GM19240 (cell line): ENCODE results near the gene TBC1D16.
A peak's percentile ranks its signal among the peaks of the same experiment; 100 is the strongest.

Experiments
- DNase-seq: peaks from one replicate; pipeline ENCODE4 v3.0.0; 2011; ENCODE audit warnings: low spot score; ENCODE audit not compliant: insufficient read length

The TBC1D16 gene

DNA sequence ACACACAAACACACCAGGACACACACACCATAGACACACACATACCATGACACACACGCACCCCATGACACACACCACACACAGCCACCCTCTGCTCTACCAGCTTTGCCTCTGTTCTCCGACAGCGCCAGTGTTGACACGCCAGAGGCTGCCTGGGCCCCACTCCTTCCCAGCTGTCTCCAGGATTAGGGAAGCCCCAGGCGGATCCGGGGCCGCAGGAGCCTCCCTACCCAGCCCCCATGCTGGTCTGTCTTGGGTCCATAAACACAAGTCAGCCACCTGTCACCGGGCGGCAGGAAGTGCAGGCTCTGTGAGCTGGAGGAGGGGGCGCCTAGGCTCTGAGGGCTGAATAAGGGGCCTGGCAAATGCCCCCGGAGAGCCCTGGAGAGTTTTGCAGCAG, 10.5 kb downstream of the TBC1D16 start:
- DNase-seq: no peak

DNA sequence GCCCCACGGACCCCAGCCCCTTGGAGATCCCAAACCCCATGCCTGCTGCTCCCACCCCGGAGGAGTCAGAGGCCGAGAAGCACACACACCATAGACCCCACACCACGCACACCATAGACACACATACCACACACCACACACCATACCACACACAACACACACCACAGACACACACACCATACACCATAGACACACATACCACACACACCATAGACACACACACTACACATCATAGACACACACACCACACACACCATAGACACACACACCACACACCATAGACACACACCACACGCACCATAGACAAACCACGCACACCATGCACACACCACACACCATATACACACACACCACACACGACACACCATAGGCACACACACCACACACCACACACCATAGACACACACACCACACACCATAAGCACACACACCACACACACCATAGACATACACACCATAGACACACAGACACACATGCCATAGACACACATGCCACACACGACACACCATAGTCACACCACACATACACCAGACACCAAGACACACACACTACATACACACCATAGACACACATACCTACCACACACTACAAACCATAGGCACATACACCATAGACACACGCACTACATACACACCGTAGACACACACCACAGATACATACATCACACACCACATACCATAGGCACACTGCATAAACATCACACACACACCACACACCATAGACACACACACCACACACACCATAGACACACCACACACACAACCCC, 11.3 kb downstream of the TBC1D16 start:
- DNase-seq: no peak

DNA sequence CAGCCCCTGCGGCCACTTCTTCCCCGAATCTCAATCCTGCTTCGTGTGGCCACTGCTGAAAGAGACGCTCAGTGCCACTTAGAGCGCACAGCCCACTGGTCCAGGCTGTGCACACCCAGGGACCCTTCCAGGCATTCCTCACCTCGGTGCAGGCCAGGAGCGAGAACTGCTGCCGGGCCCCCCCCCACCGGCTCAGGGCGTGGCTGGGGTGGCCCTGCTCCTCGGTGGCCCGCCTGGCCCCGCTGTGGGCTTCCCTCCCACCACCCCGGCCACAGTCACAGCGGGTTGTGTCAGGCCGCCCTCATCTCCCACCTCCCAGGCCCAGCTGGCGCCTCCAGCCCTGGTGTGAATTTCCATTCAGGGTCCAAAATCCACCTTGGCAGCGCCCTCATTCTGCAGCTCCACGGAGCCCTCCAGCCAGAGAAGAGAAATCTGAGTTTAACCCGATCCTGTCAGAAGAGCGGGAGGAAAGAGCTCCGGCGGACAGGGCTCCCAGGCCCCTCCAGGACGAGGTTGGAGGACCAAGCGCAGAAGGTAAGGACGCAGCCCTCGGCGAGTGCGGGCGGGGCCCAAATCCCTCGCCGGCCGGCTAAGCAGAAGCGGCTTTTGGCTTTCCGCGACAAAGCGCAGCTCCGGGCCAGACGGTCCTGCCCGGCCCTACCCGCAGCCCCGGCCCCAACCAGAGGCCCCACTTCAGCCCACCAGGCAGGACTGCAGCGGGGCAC, 12.0 kb downstream of the TBC1D16 start:
- DNase-seq: no peak

DNA sequence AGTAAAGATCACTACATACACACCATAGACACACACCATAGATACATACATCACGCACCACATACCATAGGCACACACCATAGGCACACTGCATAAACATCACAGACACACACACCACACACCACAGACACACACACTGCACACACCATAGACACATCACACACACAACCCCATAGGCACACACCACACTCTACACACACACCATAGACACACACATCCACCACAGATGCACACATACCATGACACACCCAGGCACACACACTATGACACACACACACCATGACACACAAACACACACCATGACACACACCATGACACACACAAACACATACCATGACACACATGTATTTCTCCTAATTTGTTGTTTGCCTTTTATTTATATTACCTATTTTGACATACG, 14.1 kb downstream of the TBC1D16 start:
- no peak for DNase-seq

DNA sequence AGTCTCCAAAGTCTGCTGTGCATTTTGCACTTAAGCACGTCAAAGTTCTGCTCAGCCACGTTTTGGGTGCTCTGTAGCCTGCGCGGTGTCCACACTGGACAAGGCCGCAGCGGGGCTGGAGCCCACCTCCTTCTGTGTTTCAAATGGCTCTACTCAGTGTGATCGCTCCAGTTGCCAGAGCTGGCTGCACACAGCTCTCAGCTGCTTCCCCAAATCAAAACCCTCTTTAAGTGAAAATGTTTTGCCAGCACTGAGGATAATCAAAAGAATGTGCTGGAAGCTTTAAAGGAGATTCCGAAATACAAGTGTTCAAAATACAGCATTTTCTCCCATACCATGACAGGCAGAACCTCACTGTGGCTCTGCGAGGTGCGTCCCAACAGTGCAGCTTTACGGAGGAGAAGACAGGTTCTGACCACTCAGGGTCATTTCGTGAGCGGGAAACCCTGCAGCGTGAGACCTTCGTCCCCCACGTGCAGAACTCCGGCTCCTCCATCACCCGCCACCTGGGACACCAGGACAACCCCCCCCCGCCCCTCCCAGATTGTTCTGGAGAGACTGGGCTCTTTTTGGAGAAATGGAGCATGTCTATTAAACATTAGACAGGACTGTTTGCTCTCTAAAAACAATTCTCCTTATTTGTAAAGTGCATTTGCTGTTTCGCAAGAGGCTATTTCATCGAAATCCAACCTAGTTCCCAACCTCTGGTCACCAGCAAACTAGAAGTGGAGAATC, 16.6 kb downstream of the TBC1D16 start:
- no peak for DNase-seq

DNA sequence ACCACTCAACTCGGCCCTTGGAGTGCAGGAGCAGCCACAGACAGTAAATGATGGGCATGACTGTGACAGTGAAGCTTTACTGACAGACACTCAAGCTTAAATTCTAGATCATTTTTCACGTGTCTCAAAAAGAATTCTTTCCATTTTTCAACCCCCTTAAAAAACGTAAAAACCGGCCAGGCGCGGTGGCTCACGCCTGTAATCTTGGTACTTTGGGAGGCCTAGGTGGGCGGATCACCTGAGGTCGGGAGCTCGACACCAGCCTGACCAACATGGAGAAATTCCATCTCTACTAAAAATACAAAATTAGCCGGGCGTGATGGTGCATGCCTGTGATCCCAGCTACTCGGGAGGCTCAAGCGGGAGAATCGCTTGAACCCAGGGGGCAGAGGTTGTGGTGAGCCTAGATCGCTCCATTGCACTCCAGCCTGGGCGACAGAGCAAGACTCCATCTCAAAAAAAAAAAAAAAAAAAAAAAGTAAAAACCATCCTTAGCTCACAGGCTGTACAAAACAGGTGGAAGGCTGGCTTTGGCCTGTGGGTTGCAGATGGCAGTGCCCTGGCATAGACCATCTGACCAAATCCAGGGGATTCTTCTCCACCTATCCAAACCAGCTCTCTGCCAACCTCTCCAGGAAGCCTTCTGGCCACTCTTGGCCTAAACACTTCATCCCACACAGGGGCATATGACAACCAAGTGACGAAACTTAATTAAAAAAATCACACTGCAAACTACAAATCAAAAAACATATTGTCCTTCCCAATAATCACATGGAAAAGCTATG, 18.3 kb downstream of the TBC1D16 start:
- DNase-seq: no peak

DNA sequence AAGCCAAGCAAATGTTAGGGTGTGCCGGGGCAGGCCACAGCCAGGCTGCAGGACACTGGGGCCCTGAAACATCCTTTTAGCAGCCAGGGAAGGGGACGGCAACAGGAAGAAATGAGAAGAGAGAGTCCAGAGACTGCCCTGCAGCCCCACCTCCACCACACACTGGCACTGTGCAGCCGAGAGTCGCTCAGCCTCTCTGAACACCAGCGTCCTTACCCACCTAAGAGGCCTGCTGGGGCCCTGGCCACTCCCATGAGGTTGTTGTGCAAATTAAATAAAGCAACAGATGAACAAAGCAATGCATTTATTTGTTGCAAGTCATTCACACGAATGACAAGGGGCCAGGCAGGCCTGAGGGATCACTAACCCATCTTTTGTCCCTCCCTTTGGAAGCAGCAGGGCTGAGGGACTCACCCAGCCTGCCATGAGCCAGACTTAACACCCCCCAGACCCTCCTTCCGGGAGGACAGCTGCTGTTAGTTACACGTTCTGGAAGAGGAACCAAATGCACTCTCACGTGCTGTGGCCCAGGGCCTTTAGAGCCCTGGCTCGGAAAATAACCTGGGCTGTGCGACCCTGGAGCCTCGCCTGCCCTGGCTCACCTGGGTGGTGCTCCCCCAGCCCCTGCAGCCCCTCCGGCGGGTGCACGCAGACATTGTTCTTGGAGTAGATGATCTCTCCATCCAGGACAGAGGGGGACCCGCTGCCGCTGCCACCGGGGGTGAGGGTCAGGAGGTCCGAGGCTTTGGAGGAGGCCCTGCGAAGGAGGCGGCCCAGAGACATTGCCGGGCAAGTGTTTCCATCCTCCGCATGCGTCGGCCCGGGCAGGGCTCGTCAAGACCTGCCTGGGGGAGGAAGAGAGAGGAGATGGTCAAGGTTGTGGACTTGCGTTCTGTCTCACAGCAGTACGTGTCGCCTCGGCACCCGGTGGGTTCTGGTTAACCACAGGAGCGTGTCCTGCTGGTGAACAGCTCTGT, 22.6 kb downstream of the TBC1D16 start:
- DNase-seq: no peak

DNA sequence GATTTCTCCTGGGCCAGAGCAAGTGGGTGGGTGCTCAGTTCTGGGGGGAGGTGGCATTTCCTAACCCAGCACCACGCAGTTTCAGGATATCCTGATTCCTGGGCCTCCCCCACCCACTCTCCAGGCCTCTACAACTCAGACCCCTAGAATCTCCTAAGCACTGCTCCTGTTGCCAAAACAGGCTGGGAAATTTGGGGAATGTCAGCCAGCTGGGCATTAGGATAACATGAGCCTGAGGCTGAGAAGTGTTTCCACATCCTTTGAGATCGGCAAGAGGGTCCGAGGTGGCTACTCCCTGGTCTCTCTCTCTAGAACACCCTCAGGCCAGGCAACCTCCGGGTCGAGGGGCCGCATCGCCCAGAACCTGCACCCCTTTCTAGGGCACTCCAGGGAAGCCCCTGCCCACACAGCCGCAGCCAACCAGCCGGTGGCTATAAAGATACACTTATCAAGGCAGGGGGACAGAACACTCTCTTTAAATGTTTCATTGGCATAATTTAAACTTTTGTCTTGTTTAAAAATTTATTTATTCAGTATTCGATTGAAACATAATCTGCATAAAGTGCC, 23.6 kb downstream of the TBC1D16 start:
- no peak for DNase-seq

DNA sequence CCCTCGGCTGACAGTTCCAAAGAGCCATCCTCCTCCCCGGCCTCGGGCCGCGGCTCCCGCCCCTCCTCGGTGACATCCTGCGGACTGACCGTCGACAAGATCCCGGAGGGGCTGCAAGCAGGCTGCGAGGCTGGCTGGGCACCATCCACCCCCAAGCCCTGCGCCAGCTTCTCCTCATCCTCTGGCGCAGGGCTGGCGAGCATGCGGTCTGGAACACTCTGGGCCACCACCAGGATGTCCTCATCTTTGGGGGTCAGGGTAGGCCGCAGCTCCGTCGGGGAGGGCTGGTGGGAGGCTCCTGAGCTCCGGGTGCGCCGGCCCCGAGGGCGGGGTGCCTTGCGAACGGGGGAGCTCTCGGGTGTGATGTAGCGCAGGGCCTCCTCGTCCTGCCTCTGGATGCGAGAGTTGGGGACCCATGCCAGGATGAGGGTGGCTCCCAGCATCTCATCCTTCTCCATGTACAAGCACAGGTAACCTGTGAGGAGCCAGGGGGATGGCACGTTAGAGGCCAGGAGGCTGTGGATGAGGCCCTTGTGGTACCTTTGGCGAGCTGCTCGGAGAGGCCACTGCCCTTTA, 25.3 kb downstream of the TBC1D16 start:
- DNase-seq: no peak

DNA sequence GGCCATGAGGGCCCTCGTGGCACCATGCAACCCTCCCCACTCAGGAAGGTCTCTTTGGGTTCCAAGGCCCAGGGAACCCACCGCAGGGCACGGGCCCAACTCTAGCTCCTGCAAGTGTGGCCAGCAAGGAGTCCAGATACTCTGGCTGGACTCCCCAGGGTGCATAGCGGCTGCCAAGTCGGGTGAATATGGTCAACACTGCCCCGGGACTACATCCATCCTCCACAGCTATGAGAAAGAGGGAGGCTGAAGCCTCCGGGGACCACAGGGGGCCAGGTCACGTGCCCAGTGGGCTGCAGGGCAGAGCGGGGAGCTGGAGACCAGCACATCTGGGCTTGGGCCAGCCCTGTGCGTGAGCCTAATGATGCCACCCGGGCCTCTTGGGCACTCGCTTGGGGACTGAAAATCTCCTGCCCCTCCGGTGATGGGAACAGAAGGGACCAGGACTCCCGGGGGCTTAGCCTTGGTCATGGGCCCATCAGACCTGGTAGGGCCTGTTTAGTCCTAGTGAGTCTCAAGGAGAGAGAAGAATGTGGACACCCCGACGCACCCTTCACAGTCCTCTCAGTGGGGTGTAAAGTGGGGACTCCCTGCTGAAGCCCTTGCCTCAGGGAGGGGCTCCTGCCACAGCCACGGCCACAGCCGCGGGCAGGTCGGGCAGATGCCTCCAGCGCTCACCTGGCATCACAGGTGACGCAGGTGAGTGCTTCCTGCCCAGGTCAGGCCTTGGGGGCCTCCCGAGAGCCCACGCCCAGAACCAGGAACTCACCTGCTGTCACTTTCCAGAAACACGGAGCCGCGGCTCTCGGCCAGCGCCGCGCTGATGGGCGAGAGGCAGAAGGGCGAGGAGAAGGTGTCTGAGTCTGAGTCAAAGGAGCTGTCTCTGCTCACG, 26.0 kb downstream of the TBC1D16 start:
- DNase-seq: no peak

DNA sequence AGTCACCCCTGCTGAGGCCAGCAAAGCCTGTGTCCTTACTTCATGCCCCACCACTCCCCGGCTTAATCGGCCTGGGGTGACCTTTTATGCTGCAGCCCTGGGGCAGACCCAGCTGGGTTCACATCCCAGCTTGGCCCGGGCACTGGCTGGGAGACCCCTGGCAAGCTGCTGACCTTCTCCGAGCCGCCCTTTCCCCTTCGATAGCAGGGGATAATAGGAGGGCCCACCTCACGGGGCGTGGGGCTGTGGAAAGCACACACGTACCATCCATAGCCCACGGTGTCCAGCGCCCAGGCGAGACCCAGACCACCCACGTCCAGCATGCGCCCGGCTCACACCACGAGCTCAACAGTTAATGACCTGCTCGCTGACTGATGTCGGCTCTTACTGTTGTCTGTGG, 26.8 kb downstream of the TBC1D16 start:
- no peak for DNase-seq

DNA sequence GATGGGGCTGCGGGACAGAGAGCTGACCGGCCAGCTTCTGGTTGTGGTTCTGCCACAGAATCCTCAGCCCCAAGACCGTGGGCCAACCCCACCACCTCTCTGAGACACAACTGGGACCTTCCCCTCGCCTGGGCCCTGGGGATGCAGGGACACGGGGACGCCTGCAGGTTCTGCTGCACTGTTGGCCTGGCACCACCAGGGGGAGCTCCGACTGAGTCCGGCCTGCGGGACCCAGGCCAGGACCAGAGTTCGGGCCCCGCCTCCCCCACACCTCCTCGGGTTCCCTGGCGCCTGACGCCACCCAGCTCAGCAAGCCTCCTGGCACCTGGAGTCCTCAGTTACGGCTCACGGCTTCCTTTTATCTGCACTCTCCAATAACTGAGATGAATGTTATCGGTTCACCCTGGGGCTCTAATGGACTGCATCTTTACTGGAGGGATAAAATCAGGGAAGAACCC, 27.3 kb downstream of the TBC1D16 start:
- DNase-seq: peak; percentile 74

DNA sequence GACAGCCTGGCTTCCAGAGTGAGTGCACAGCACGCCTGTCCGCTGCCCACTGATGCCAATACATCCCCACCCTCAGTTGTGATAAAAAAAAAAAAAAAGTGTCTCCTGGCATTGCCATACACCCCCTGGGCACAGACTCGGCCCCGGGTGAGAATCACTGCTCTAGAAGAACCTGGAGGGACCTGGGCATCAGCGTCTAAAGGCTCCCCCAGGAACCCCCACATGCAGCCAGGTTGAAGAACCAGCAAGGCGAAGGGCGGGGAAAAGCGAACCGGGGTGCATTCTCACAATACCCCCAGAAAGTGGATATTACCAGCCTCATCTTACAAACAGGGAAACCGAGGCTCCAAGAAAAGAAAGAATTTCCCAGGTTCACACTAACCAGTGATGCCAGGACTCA, 27.7 kb downstream of the TBC1D16 start:
- DNase-seq: no peak

DNA sequence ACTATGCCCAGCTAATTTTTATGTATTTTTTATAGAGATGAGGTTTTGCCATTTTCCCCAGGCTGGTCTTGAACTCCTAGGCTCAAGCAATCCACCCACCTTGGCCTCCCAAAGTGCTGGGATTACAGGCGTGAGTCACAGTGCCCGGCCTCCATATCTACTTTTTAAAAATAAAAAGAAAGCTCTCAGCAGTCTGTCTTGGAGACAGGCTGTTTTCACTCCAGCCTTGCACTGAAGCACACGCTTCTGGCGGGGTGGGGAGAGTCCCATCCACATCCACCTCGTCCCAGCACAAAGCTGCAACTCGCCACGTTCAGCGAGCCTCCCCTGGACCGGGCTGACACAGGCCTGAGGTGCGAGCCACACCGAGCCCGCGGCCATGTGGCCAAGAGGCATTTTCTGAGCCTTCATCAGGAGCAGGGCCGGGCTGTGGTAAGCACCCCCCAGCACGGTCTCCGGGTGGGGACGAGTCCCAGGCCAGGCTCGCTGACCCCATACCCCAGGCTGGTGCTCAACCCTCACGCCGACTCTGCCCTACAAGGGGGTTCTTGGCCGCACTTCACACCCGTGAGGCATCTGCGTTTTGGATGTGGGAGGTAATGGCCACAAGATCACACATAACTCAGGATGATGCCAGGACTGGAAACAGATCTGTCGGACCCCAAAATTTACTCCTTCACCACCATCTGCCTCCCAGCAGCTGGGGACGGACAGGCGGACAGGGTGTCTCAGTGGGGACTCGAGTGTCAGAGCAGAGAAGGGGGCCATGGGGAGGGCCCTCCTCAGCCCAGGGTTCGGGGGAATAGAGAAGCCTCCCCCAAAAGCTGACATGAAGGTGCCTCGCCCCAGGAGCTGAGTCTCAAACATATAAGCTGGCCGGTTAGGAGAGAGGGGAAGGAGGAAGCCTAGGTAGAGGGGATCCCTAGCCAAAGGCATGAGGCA, 28.6 kb downstream of the TBC1D16 start:
- no peak for DNase-seq

DNA sequence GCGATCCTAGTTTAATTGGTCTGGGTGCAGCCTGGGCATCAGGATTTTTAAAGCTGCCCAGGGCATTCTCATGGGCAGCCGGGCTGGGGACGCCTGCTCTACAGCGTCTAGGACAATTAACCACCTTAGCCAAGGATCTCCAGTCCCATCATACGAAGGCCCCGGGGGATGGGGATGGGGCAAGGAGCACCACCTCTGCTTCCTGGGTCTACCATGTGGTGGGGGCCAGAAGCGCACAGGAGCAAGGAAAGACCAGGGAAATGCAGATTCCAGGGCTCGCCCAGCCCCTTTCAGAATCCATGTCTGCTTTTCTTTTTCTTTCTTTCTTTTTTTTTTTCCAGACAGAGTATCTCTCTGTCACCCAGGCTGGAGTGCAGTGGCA, 29.3 kb downstream of the TBC1D16 start:
- DNase-seq: no peak

DNA sequence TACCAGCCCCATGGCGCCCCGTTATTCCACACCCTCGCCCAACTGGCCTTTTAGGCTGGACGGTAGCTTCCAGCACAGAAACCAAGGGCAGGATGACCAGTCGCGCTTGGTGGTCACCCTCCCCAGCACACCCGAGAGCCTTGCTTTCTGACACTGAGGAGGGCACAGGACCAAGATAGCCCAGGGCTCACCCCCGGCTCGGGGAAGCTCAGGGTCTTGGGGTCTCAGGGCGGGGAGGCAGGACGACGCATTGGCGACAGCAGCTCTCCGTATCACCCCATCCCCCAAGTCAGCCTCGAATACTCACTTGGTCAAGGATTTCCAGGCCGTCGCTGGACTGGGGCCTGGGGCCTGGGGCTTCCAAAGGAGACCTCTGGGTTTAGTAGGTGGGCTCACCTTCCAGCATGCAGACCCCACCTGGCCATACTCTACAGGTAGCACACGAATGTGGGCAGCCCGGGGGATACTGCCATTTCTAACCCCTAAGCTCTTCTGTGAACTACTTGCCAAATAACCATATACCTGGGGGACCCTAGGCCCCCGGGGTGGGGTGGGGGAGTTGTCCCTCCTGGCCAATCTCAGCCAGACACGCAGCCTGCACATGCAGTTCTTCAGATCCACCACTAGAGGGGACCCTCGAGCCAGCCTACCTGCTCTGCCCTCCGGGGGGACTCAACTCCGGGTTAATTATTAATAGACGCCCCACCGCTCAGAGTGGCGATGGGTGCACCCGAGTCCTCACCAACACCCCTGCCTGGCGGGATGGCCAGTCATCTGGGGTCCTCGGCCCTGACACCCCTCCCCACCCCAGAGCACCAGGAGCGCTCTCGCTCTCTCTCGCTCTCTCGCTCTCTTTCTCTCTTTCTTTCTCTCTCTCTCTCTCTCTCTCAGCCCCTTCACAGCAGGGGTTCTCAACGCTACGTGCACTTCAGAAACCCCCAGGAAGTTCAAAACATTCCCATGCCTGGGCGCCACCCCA, 30.0 kb downstream of the TBC1D16 start:
- DNase-seq: peak; percentile 94
